NCI-H2196 treated with DMSO at 0.1 percent for 48 hours (cell line): ENCODE measurements around the gene RNF103.
"Not testable (repeated sequence)": the region's sequence is repeated elsewhere in the genome, so short reads cannot be mapped to it uniquely, and the experiment has no call there.

Source experiments
- DNase-seq: peaks from one replicate; lab custom pipeline; 2025; ENCODE audit not compliant: unreplicated experiment; lab: John Stamatoyannopoulos, UW

RNF103 gene, protein sequence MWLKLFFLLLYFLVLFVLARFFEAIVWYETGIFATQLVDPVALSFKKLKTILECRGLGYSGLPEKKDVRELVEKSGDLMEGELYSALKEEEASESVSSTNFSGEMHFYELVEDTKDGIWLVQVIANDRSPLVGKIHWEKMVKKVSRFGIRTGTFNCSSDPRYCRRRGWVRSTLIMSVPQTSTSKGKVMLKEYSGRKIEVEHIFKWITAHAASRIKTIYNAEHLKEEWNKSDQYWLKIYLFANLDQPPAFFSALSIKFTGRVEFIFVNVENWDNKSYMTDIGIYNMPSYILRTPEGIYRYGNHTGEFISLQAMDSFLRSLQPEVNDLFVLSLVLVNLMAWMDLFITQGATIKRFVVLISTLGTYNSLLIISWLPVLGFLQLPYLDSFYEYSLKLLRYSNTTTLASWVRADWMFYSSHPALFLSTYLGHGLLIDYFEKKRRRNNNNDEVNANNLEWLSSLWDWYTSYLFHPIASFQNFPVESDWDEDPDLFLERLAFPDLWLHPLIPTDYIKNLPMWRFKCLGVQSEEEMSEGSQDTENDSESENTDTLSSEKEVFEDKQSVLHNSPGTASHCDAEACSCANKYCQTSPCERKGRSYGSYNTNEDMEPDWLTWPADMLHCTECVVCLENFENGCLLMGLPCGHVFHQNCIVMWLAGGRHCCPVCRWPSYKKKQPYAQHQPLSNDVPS

DNA sequence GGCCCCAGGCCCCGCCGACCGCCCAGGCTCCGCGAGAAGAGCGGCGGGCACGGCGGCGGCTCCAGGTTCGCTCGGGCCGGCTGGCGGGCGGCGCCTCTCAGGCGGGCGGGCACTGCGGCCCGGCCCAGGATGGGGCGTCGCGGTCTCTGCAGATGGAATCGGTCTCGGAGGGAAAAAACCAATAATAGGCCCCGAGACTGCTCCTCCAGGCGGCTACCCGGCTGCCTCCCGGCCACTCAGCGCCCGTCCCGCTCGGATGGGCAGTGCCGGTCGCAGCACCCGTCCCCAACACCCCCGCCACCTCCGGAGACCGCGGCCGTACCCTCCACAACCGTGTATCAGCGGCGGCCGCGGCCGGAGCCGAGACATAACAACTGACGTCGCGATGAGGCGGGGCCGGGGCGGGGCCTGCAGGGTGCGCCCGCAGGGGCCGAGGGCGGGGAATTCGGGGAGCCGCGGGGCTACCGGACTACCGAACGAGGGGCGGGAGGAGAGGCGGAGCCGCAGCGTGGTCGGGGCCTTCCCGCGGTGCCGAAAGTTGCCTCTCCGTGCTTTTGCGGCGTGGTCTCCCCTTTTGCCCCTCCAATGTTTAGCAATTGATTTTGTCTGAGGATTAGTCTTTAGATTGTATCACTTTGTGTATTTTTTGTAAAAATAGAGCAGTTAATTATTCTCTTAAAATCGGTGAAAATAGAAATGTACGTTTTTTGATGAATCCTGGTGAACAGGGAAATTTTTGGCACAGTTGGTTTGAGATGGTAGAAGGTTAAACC is at the start of gene RNF103:
RNF103 (minus strand) TSS at position 372 of the 773 bp plus-strand sequence. CDS start 979 bp downstream, outside the sequence.
- peak; percentile 28 for DNase-seq

DNA sequence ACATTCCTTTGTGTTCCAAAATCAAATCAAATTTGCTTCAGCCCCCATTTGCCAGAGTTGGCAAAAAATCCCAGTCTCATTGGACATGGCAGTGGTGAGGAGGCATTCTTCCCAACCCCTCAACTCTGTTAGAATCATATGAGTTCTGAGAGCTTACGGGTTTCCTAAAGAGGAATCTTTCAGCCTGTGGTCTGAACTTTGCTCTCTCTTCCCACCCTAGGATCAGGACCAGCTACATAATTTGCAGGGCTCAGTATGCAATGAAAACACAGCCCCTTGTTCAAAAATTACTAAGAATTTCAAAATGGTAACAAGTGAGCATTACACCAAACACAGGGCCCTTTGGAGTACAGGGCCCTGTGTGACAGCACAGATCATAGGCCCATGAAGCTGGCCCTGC is 49.3 kb upstream of the RNF103 start:
- DNase-seq, result no peak

GRCh38 chr2:86672027-86672545 is 48.4 kb upstream of the RNF103 start:
- DNase-seq, result no peak

- DNase-seq, result no peak
These were observed 47.8 kb upstream of the RNF103 start for GRCh38 chr2:86671337-86671981.

DNA sequence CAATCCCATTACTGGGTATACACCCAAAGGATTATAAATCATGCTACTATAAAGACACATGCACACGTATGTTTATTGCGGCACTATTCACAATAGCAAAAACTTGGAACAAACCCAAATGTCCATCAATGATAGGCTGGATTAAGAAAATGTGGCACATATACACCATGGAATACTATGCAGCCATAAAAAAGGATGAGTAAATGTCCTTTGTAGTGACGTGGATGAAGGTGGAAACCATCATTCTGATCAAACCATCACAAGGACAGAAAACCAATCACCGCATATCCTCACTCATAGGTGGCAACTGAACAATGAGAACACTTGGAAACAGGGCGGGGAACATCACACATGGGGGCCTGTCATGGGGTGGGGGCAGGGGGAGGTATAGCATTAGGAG is 45.7 kb upstream of the RNF103 start:
- DNase-seq, result not testable (repeated sequence)

GRCh38 chr2:86661333-86661732 is 37.7 kb upstream of the RNF103 start:
- no peak for DNase-seq

DNA sequence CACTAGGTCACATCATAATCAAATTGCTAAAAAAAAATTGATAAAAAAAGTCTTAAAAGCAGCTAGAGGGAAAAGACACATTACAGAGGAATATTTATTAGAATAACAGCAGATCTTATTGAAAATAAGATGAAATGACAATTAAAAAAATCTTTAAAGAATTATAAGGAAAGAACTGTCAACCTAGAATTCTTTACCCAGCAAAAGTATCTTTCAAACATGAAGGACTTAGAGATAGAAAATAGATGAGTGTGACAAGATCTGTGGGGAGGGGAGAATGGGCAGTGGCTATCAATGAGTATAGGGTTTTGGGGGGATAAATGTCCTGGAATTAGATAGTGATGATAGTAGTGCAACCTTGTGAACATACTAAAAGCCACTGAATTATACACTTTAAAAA is 26.5 kb upstream of the RNF103 start:
- DNase-seq, result no peak

- no peak for DNase-seq
These were observed 25.7 kb upstream of the RNF103 start for GRCh38 chr2:86649119-86649947.

DNA sequence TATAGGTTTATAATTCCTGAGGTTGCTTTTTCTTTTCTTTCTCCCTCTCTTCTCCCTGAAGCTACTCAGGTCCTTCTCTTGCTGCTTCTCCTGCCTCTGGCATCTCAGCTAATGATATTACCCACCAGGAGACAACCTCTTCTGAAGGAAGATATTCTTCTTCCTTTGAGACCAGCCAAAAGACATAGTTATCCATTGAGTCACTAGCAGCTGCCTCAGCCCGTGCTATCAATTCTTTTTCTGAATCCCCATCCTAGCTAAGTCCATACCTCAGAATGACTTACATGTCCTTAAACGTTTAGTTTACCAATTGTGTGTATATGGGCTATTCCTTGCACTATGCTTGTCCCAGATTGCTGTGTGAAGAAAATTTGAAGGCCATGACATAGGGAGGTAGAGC is 25.0 kb upstream of the RNF103 start:
- no peak for DNase-seq

DNA sequence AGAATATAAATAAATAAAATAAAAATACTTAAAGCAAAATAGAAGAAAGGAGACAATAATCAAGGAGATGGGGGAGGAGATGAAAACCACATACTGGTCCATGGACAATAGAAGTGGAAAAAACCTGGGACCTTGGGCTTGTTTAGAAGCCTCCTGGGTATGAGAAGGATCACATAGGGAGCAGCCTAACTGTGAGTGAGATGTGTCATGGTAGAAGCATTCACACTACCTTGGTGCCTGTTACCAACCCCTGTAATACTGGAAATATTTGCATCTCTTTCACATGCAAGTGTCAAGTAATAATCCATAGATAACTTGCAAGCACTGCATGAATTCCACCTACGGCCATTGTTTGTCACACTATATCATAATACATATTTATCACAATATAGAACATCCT is 23.2 kb upstream of the RNF103 start:
- no peak for DNase-seq

- DNase-seq, result no peak
These were observed 22.7 kb upstream of the RNF103 start for GRCh38 chr2:86646329-86646728.

GRCh38 chr2:86645752-86646151 is 22.1 kb upstream of the RNF103 start:
- DNase-seq, result no peak

DNA sequence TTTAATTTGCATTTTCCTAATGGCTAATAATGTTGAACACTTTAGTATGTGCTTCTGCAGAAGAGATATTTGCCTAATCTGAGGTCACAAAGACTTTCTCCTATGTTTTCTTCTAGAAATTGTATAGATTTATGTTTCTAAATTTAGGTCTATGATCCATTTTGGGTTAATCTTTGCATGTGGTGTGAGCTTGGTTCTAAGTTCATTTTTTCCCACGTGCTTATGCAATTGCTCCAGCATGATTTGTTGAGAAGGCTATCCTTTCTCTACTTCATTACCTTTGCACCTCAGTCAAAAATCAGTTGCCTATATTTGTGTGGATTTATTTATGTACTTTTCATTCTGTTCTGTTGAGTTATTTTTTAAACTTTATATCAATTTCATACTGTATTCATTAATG is 15.0 kb upstream of the RNF103 start:
- no peak for DNase-seq

DNA sequence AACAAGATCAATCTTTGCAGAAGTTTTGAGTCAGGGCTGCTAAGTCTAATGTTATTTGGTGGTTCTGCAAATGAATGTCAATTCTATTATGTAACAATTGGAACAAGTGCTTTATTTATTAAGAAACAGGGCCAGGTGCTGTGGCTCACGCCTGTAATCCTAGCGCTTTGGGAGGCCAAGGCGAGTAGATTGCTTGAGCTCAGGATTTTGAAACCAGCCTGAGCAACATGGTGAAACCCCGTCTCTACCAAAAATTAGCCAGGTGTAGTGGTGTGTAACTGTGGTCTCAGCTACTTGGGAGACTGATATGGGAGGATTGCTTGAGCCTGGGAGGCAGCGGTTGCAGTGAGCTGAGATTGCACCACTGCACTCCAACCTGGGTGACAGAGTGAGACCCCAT is 13.2 kb upstream of the RNF103 start:
- DNase-seq, result no peak

DNA sequence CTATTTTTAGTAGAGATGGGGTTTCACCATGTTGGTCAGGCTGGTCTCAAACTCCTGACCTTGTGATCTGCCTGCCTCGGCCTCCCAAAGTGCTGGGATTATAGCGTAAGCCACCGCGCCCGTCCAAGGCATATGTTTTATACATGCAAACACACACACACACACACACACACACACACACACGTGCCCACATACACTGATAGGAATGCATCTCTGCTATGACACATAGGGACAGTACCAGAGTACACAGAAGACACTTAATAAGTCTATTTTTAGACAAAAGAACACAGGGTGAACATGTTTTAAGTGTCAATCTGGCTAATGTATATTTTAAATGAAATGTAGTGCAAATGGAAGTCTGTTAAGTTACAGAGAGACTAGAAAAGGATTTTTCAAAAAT is 10.7 kb upstream of the RNF103 start:
- no peak for DNase-seq

- DNase-seq, result no peak
These were observed 9.5 kb upstream of the RNF103 start for GRCh38 chr2:86633155-86633651.

DNA sequence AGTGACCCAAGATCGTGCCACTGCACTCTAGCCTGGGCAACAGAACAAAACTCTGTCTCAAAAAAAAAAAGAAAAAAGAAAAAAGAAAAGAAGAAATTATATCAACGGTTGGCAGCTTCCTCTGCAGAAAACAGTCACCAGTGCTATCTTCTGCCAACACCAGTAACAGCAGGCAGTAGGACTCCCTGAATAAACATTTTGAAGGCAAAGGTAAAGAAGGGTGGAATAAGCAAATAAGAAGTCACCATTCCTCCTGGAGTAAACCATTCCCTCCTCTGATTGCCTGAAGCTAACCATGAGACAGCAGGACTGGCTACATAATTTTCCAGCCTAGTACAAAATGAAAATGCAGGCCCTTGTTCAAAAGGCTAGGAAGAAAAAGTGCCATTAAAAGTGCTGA is 9.0 kb upstream of the RNF103 start:
- DNase-seq, result no peak

GRCh38 chr2:86631846-86632485 is 8.3 kb upstream of the RNF103 start:
- DNase-seq, result no peak

DNA sequence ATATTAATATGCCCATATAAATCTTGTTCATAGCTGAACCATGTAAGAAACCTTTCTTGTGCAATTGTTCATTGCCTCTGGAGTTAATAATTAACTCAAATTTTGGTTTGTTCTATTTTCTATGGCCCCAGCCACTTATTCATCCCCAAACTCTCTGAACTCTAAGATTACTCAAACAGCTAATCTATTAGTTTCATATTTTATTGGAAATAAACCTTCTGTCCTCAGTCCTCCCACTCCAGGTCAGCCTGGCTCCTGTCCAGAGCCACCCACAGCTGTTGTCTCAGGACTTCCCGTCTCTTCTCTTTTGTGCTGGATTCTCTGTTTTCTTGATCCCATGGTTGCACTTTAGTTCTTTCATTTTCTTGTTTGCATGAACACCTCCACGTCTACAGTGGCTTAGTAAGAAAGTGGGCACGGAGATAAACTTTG is 4.4 kb upstream of the RNF103 start:
- no peak for DNase-seq
